ENCODE measurements around the gene CPSF6. TPM values are rescaled to one million over a fixed set of nuclear protein-coding genes. Genes with fewer than 3 reads are reported as not detected.
"Not testable (repeated sequence)": the region's sequence is repeated elsewhere in the genome, so short reads cannot be mapped to it uniquely, and the experiment has no call there.

CPSF6 gene
- total RNA-seq, 1 experiment from 2014 or later, result 38.0 TPM

DNA sequence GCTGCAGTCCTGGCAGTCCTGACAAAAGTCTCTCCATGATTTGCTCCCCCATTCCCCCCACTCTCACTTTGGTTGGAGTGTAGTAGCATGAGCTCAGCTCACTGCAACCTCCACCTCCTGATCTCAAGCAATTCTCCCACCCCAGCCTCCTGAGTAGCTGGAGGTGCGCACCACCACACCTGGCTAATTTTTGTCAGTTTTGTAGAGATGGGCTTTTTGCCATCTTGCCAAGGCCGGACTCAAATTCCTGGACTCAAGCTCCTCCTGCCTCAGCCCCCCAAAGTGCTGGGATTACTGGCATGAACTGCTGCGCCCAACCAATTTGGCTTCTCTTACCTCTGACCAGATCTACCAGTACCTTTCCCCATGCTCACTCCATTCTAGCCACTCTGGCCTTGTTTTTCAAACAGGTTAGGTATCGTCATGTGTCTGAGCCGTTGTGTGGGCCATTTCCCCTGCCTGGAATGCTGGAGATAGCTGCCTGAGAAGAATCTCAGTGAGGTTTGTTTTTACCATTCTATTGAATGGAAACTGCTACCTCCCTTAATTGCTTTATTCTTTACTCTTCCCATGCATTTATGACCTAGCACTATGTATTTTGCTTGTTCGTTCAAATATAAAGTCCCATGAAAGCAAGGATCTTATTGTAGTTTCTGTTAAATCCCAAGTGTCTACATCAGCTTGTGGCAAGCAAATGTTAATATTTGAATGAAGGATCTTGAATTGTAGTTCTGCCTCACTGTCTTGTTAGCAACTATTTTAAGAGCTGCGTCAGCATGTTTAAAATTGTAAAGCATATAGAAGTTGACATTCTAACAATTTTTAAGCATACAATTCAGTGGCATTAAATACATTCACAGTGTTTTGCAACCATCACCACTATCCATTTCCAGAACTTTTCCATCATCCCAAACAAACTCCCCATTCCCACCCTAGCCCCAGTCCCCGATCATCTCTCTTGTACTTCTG lies 39.7 kb downstream of the CPSF6 start:
- DNase-seq, result no peak
- Histone ChIP-seq H3K36me3 (replicated peaks; ENCODE audit: control insufficient read depth, insufficient read depth, low read length) (no peaks in the 10 kb centered on the region), H3K27me3 (ENCODE audit: control insufficient read depth, insufficient read depth, low read length) (no peaks in the 10 kb centered on the region), H3K4me3 (ENCODE audit: insufficient read depth, low read depth, low read length) (no peak overlapping the region)

DNA sequence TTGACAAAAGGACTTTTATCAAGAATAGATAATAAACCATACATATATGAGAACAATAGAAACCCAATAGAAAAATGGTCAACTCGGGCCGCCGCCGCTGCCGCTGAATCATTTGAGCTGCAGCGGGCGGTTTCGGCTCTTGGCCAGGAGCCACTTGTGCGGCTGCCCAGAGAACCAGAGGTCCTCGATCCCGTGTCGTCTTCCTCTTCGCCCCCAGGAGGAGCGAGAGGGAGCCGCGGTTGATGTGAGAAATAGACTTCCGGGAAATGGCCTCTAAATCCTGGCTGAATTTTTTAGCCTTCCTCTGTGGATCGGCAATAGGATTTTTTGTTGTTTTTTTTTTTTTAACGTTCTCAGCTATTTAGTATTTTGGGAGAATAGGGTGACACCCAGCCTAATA lies 44.8 kb downstream of the CPSF6 start:
- Histone ChIP-seq H3K4me3 (ENCODE audit: insufficient read depth, low read depth, low read length) (no peak overlapping the region), H3K36me3 (replicated peaks; ENCODE audit: control insufficient read depth, insufficient read depth, low read length) (no peaks in the 10 kb centered on the region), H3K27me3 (ENCODE audit: control insufficient read depth, insufficient read depth, low read length) (no peaks in the 10 kb centered on the region)
- DNase-seq, result peak; percentile 47

DNA sequence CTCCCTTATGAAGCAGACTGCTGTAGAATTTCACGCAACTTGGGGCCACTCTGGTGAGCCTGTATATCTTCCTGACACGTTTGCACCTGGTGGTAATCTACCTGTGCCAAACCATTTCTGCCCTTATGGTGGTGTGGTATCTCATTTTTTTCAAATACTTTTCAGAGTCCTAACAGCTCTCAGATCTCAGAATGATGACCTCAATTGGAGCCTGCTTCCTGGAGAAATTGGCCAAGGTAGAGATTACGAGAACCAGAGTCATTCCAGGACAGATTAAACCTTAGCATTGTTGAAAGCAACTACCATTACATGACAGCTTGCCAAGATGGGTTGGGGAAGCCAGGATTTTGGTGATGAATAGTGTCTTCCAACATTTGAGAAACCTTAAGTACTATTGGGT lies 48.2 kb downstream of the CPSF6 start:
- H3K27me3 ChIP-seq (ENCODE audit: control insufficient read depth, insufficient read depth, low read length), result no peaks in the 10 kb centered on the region
- no peak overlapping the region for H3K4me3 ChIP-seq (ENCODE audit: insufficient read depth, low read depth, low read length)
- DNase-seq, result no peak
- H3K36me3 ChIP-seq (replicated peaks; ENCODE audit: control insufficient read depth, insufficient read depth, low read length), result no peaks in the 10 kb centered on the region

DNA sequence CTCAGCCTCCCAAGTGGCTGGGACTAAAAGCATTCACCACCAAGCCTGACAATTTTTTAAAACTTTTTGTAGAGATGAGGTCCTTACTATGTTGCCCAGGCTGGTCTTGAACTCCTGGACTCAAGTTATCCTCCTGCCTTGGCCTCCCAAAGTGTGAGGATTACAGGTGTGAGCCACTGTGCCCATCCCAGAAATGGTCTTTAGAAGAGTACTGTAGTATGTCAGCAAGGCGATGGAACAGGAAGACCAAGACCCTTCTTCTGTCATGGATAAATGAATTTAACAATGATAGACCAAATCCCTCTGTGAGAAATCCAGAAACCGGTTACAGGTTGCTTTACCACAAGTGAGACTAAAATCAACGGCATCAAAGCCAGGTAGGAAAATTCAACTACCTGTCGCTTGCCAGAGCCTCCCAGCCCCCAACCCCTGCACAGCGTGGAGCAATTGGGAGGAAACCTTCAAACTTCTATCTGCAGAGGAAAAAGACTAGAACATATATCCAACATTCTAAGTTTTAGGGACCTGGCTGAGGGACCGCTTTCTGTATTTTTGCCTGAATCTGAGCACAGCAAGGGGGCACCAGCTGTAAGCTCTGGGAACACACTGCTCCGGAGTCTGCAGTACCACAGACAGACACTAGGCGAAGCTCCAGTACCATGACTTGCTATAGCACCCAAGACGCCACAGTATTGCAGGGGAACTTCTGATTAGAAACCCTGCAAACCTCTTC lies 51.3 kb downstream of the CPSF6 start:
- no peaks in the 10 kb centered on the region for H3K36me3 ChIP-seq (replicated peaks; ENCODE audit: control insufficient read depth, insufficient read depth, low read length)
- no peaks in the 10 kb centered on the region for H3K27me3 ChIP-seq (ENCODE audit: control insufficient read depth, insufficient read depth, low read length)
- no peak overlapping the region for H3K4me3 ChIP-seq (ENCODE audit: insufficient read depth, low read depth, low read length)
- DNase-seq, result peak; percentile 63

DNA sequence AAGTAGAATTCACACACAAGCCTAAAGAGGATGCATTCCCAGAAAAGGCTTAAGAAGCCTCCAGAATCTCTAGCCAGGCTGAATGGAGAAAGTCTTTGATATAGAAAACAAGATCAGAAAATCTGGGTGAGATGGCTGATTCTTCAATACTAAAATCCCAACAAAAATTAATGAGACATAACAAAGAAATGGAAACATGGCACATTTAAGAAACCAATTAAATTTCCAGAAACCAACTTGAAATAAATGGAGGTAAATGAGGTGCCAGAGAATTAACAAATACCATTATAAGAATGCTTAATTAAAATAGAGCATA lies 51.9 kb downstream of the CPSF6 start:
- no peak overlapping the region for H3K4me3 ChIP-seq (ENCODE audit: insufficient read depth, low read depth, low read length)

DNA sequence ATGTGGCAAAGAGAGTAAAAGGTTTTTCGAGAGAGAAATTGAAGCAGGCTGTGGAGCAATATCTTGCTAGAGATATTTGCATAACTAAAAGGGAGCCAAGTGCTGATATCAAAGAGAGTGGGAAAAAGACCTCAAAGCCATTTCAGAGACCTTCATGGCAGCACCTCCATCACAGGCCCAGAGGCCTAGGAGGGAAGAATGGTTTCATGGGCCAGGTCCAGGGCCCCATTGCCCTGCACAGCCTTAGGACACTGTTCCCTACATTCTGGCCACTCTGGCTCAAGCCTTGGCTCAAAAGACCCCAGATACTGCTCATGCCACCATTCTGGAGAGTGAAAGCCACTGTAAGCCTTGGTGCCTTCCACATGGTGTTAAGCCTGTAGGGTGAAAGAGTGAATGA lies 58.8 kb downstream of the CPSF6 start:
- DNase-seq, result no peak
- no peaks in the 10 kb centered on the region for H3K27me3 ChIP-seq (ENCODE audit: control insufficient read depth, insufficient read depth, low read length)
- H3K4me3 ChIP-seq (ENCODE audit: insufficient read depth, low read depth, low read length), result no peak overlapping the region
- no peaks in the 10 kb centered on the region for H3K36me3 ChIP-seq (replicated peaks; ENCODE audit: control insufficient read depth, insufficient read depth, low read length)

More for the DNA sequence above, 51.9 kb downstream of the CPSF6 start:
- no peak for DNase-seq
- no peaks in the 10 kb centered on the region for H3K27me3 ChIP-seq (ENCODE audit: control insufficient read depth, insufficient read depth, low read length)
- no peaks in the 10 kb centered on the region for H3K36me3 ChIP-seq (replicated peaks; ENCODE audit: control insufficient read depth, insufficient read depth, low read length)

DNA sequence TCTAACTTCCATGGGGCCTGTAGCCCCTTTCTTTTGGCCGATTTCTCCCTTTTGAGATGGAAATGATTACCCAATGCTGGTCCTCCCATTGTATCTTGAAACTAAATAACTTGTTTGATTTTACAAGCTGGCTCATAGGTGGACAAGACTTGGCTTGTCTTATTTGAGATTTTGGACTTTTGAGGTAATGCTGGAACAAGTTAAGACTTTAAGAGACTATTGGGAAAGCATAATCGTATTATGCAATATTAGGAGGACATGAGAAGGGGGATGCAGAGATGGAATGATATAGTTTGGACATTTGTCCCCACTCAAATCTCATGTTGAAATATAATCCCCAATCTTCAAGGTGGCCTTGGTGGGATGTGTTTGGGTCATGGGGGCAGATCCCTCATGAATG lies 59.6 kb downstream of the CPSF6 start:
- Histone ChIP-seq H3K27me3 (ENCODE audit: control insufficient read depth, insufficient read depth, low read length) (no peaks in the 10 kb centered on the region), H3K36me3 (replicated peaks; ENCODE audit: control insufficient read depth, insufficient read depth, low read length) (no peaks in the 10 kb centered on the region), H3K4me3 (ENCODE audit: insufficient read depth, low read depth, low read length) (no peak overlapping the region)
- DNase-seq, result no peak

DNA sequence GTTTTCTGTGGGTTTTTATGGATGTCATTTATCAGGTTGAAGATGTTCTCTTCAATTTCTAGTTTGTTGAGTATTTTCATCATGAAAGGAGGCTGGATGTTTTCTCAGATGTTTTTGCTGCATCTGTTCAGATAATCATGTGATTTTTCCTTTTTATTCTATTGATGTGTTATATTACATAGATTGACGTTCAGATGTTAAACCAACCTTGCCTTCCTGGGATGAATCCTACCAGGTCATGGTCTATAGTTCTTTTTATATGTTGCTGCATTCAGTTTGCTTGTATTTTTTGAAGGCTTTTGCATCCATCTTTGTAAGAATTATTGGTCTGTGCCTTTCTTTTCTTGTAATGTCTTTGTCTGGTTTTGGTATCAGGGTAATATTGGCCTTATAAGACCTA lies 64.9 kb downstream of the CPSF6 start:
- Histone ChIP-seq H3K27me3 (ENCODE audit: control insufficient read depth, insufficient read depth, low read length) (no peaks in the 10 kb centered on the region), H3K36me3 (replicated peaks; ENCODE audit: control insufficient read depth, insufficient read depth, low read length) (no peaks in the 10 kb centered on the region), H3K4me3 (ENCODE audit: insufficient read depth, low read depth, low read length) (no peak overlapping the region)
- DNase-seq, result no peak

DNA sequence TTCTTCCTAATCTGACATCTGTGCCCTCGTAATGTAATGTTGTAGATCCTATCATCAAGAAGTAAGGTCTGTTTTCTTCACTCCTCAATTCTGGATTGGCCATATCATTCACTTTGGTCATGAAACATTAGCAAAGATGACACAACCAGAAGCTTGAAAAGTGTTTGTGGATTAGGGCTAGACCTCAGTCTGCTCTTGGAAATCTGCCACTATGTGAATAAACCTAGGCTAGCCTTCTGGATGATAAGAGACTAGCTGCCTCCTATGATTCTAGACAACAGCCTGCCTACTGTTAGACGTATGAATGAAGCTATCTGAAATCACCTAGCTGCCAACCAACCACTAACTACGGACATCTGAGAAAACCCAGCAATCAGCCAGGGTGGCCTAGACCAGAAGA lies 70.1 kb downstream of the CPSF6 start:
- no peak for DNase-seq
- Histone ChIP-seq H3K27me3 (ENCODE audit: control insufficient read depth, insufficient read depth, low read length) (no peaks in the 10 kb centered on the region), H3K4me3 (ENCODE audit: insufficient read depth, low read depth, low read length) (no peak overlapping the region), H3K36me3 (replicated peaks; ENCODE audit: control insufficient read depth, insufficient read depth, low read length) (no peaks in the 10 kb centered on the region)

DNA sequence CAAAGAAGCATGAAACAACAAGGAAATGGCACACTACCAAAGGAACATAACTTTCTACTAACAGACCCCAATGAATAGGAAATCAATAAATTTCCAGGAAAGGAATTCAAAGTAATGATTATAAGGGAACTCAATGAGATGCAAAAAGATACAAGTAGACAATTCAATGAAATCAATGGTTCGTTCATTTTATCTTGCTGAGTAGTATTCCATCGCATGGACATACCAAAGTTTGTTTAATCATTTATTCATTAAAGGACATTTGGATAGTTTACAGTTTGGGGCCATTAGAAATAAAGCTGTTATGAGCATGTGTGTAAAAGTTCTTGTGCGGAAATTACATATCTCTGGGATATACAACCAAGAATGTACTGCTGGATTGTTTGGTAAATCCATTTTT lies 73.8 kb downstream of the CPSF6 start:
- Histone ChIP-seq H3K27me3 (ENCODE audit: control insufficient read depth, insufficient read depth, low read length) (no peaks in the 10 kb centered on the region), H3K4me3 (ENCODE audit: insufficient read depth, low read depth, low read length) (no peak overlapping the region), H3K36me3 (replicated peaks; ENCODE audit: control insufficient read depth, insufficient read depth, low read length) (no peaks in the 10 kb centered on the region)
- DNase-seq, result no peak

DNA sequence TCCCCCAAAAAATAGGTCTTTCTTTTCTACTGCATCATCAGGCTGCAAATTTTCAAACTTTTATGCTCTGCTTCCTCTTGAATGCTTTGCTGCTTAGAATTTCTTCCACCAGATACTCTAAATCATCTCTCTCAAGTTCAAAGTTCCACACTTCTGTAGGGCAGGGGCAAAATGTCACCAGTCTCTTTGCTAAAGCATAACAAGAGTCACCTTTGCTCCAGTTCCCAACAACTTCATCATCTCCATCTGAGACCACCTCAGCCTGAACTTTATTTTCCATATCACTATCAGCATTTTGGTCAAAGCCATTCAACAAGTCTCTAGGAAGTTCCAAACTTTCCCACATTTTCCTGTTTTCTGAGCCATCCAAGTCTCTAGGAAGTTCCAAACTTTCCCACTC lies 77.4 kb downstream of the CPSF6 start:
- not testable (repeated sequence) for DNase-seq; H3K36me3 ChIP-seq (replicated peaks; ENCODE audit: control insufficient read depth, insufficient read depth, low read length); H3K4me3 ChIP-seq (ENCODE audit: insufficient read depth, low read depth, low read length); H3K27me3 ChIP-seq (ENCODE audit: control insufficient read depth, insufficient read depth, low read length)

DNA sequence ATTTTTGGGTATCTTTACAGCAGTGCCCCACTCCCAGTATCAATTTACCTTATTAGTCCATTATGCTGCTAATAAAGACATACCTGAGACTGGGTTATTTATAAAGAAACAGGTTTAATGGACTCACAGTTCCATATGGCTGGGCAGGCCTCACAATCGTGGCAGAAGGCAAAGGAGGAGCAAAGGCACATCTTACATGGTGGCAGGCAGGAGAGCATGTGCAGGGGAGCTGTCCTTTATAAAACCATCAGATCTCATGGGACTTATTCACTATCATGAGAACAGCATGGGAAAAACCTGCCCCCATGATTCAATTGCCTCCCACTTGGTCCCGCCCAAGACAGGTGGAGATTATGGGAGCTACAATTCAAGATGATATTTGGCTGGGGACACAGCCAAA lies 77.9 kb downstream of the CPSF6 start:
- H3K36me3 ChIP-seq (replicated peaks; ENCODE audit: control insufficient read depth, insufficient read depth, low read length); DNase-seq; H3K4me3 ChIP-seq (ENCODE audit: insufficient read depth, low read depth, low read length); H3K27me3 ChIP-seq (ENCODE audit: control insufficient read depth, insufficient read depth, low read length): not testable (repeated sequence)

DNA sequence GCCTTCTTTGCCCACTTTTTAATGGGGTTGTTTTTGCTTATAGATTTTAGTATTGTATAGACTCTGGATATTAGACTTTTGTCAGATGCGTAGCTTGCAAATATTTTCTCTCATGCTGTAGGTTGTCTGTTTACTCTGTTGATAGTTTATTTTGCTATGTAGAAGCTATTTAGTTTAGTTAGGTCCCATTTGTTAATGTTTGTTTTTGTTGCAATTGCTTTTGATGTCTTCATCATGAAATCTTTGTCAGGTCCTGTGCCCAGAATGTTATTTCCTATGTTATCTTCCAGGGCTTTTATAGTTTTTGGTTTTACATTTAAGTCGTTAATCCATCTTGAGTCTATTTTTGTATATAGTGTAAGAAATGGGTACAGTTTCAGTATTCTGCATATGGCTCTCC lies 78.9 kb downstream of the CPSF6 start:
- H3K27me3 ChIP-seq (ENCODE audit: control insufficient read depth, insufficient read depth, low read length), result no peaks in the 10 kb centered on the region
- H3K36me3 ChIP-seq (replicated peaks; ENCODE audit: control insufficient read depth, insufficient read depth, low read length), result no peaks in the 10 kb centered on the region
- H3K4me3 ChIP-seq (ENCODE audit: insufficient read depth, low read depth, low read length), result no peak overlapping the region
- DNase-seq, result no peak

DNA sequence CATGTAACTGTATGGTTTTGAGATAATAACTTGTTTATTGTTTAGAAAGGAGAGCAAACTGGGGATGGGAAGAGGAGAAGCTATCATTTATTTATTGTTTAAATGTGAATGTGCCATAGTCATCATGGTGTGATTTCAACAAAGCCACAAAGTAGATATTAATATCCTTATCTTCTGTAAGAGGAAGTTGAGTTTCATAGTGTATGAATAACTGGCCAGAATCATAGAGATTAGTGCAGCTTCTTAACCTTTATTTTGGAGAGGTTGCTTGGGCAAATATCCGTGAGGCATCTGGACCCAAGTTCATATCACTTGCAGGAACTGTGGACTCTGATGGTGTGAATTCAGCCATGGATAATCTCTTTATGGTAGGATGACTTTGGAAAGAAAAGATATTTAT lies 82.0 kb downstream of the CPSF6 start:
- Histone ChIP-seq H3K4me3 (ENCODE audit: insufficient read depth, low read depth, low read length) (no peak overlapping the region), H3K27me3 (ENCODE audit: control insufficient read depth, insufficient read depth, low read length) (no peaks in the 10 kb centered on the region), H3K36me3 (replicated peaks; ENCODE audit: control insufficient read depth, insufficient read depth, low read length) (no peaks in the 10 kb centered on the region)
- DNase-seq, result no peak

Measured in H7 (cell line).